SU-DHL-6 (cell line): ENCODE results near the gene RGMA.

Source experiments
- CTCF ChIP-seq: fragments of 200-600 bp; sonication (generic); IDR thresholded peaks from one replicate; pipeline ENCODE4 v1.5.1; 2017; ENCODE audit warnings: antibody characterized with exemption, mild to moderate bottlenecking, low read length, moderate library complexity; ENCODE audit not compliant: insufficient read depth, poor library complexity, severe bottlenecking
- EZH2phosphoT487 ChIP-seq: fragments of 200-600 bp; sonication (generic), shearing (Covaris generic); conservative IDR thresholded peaks from 2 replicates; pipeline ENCODE4 v1.6.1; 2018; ENCODE audit warnings: mild to moderate bottlenecking, antibody characterized with exemption, low read length, moderate library complexity, mixed read lengths

DNA sequence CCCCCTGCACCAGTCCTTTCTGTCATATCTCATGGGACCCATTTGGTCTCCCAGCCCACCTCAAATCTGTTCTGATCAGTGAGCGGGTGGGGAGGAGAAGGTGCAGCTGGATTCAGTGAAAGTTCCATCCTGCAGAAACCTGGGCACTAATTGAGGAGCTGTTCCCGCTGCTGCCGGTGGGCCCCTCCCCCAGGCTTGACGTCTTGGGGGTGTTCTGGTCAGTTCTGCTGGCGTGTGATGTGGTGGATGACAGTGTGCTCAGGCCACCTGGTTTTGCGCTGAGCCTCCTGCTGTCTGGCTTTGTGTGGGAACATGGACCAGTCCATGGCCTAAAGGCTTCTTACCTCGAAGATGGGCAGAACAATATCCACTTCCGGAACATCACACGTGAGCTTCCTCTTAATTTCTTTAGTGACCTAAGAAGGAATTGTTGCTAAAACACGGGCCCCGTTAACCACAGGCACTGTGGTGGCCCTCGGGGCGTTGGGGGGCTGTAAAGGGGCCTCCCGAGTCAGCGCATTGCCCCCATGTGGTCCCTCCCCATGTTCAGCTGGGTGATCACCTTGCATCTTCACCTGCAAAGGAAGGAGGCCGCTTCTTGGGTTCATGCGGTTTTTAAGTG lies 59.7 kb downstream of the RGMA start:
- TF ChIP-seq CTCF (no peak), EZH2phosphoT487 (no peak)
